ENCODE data around the gene TMED8.
A peak's percentile ranks its signal among the peaks of the same experiment; 100 is the strongest.

TMED8 gene

GRCh38 chr14:77378701-77379100, 1.8 kb upstream of the TMED8 start:
- H3K4me3 ChIP-seq (ENCODE audit: low read depth, low read length), result no peak overlapping the region
- in situ Hi-C loops (cut with HindIII; ENCODE audit: low sequenced_read_pairs), result no loop called here
- no peak for DNase-seq (ENCODE audit: low read depth, low spot score)
- TF ChIP-seq, protein P1, sequence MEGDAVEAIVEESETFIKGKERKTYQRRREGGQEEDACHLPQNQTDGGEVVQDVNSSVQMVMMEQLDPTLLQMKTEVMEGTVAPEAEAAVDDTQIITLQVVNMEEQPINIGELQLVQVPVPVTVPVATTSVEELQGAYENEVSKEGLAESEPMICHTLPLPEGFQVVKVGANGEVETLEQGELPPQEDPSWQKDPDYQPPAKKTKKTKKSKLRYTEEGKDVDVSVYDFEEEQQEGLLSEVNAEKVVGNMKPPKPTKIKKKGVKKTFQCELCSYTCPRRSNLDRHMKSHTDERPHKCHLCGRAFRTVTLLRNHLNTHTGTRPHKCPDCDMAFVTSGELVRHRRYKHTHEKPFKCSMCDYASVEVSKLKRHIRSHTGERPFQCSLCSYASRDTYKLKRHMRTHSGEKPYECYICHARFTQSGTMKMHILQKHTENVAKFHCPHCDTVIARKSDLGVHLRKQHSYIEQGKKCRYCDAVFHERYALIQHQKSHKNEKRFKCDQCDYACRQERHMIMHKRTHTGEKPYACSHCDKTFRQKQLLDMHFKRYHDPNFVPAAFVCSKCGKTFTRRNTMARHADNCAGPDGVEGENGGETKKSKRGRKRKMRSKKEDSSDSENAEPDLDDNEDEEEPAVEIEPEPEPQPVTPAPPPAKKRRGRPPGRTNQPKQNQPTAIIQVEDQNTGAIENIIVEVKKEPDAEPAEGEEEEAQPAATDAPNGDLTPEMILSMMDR (IDR thresholded peaks at IDR 0.05; ENCODE audit: low read depth, low read length), result no peak

GRCh38 chr14:77377502-77377844, 579 bp upstream of the TMED8 start:
- TF ChIP-seq, protein P1 (IDR thresholded peaks at IDR 0.05; ENCODE audit: low read depth, low read length), result no peak
- no peak for DNase-seq (ENCODE audit: low read depth, low spot score)
- in situ Hi-C loops (cut with HindIII; ENCODE audit: low sequenced_read_pairs), result no loop called here
- peak overlapping the region; percentile 87 for H3K4me3 ChIP-seq (ENCODE audit: low read depth, low read length)

GRCh38 chr14:77375973-77376770, 722 bp downstream of the TMED8 start:
- in situ Hi-C loops (cut with HindIII; ENCODE audit: low sequenced_read_pairs), result no loop called here
- peak overlapping the region; percentile 87 for H3K4me3 ChIP-seq (ENCODE audit: low read depth, low read length)
- DNase-seq (ENCODE audit: low read depth, low spot score), result peak; percentile 24
- TF ChIP-seq, protein P1 (IDR thresholded peaks at IDR 0.05; ENCODE audit: low read depth, low read length), result no peak

DNA sequence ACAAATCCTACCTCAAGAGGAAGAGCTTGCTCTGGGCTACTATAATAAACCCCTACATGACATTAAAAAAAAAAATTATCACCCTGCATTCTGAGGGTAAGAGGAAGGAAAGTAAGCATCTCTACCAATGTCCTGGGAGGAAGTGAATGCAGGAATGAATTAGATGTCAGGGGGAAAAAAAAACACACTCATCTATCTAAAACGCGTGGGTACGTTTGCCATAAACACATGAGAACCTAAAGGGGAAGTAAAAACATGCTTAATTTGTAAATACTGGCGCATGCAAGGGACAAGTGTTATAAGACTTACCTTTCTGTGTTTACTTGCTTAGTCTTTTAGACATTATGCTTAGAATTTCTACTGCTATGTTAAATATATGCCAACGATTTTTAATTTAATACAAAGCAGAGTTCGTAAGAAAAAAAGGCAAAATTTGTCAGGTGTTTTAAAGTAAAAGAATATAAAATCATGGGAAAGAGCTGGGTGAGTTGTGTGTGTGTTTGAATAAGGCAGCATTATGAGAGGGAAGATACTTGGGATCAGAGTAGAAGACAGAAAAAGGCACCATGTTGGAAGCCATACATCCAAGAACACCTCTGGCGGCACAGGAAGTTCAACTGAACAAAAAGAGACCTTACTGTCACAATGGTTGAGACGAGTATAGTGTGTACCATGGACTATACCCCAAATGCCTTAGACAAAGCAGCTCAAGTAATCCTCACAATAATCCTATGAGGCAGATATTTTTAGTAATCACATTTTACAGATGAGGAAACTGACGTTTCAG, 1.5 kb downstream of the TMED8 start:
- no peak for DNase-seq (ENCODE audit: low read depth, low spot score)
- in situ Hi-C loops (cut with HindIII; ENCODE audit: low sequenced_read_pairs), result no loop called here
- H3K4me3 ChIP-seq (ENCODE audit: low read depth, low read length), result no peak overlapping the region
- TF ChIP-seq, protein P1 (IDR thresholded peaks at IDR 0.05; ENCODE audit: low read depth, low read length), result no peak

DNA sequence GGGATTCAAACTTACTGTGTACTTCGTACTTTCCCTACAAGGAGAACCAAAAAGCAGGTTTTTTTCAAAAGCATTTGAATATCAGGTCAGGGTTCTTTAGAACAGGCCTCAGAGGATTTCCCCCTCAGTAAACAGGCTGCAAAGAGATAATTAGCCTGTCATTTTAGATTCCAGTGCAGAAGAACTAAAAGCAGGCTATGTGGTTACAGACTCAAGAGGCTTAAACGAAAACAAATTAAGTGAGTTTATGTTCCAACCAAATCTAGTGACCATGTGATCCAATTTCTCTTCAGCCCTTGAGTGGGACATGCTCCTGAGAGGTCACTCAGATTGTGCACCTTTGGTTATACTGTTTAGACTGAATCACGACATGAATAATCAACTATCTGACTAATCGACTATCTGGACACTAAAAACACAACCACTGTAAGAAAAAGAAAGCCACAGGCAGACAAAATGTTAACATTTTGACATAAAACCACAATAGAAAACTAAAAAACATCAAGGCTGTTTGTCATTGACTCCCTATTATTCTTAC, 4.5 kb downstream of the TMED8 start:
- H3K4me3 ChIP-seq (ENCODE audit: low read depth, low read length), result no peak overlapping the region
- peak; percentile 48 for DNase-seq (ENCODE audit: low read depth, low spot score)
- TF ChIP-seq, protein P1 (IDR thresholded peaks at IDR 0.05; ENCODE audit: low read depth, low read length), result no peak
- in situ Hi-C loops (cut with HindIII; ENCODE audit: low sequenced_read_pairs), result no loop called here

DNA sequence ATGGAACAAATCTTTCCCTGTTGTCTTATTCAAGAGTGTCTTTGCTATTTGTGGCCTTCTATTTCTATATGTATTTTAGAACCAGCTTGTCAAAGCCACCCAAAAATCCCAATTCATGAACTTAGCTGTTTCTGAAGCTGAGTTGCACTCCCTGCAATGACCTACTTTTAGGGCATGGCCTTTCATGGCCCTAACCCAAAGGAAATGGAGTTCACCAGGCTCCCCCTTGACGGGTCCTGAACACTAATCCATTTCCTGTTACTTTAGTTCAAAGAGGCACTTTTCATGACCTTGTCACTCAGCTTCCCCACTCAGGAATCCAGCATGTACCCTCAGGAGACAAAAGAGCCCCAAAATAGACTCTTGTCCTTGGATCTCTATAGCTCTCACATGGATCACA, 7.6 kb downstream of the TMED8 start:
- DNase-seq (ENCODE audit: low read depth, low spot score), result no peak
- no peak overlapping the region for H3K4me3 ChIP-seq (ENCODE audit: low read depth, low read length)
- TF ChIP-seq, protein P1 (IDR thresholded peaks at IDR 0.05; ENCODE audit: low read depth, low read length), result no peak
- in situ Hi-C loops (cut with HindIII; ENCODE audit: low sequenced_read_pairs), result no loop called here
